Hepatocyte (in vitro differentiated cells): ENCODE results near the gene OR10A5. TPM values are rescaled to one million over a fixed set of nuclear protein-coding genes. Genes with fewer than 3 reads are reported as not detected.

Source experiments
- DNase-seq: peaks from one replicate; pipeline ENCODE4 v3.0.0-alpha.2; 2016; ENCODE audit warnings: low spot score
- H2AFZ ChIP-seq: fragments of 200-600 bp; sonication (generic); 2 replicates; pipeline ENCODE4 v1.6.0; 2016; ENCODE audit warnings: antibody characterized with exemption, mild to moderate bottlenecking
- H3K27ac ChIP-seq: fragments of 200-600 bp; sonication (generic); 2 replicates; pipeline ENCODE4 v1.5.1; 2016; ENCODE audit warnings: mild to moderate bottlenecking
- H3K27me3 ChIP-seq: fragments of 200-600 bp; sonication (generic); 2 replicates; pipeline ENCODE4 v1.6.1; 2016
- H3K36me3 ChIP-seq: fragments of 200-600 bp; sonication (generic); replicated peaks from 2 replicates; pipeline ENCODE4 v1.5.1; 2016; ENCODE audit warnings: low read depth; ENCODE audit not compliant: insufficient read depth
- H3K4me1 ChIP-seq: fragments of 200-600 bp; sonication (generic); 2 replicates; pipeline ENCODE4 v1.5.1; 2016; ENCODE audit warnings: mild to moderate bottlenecking, moderate library complexity; ENCODE audit not compliant: insufficient read depth
- H3K4me2 ChIP-seq: fragments of 200-600 bp; sonication (generic); 2 replicates; pipeline ENCODE4 v1.6.0; 2016
- H3K4me3 ChIP-seq: fragments of 200-600 bp; sonication (generic); 2 replicates; pipeline ENCODE4 v1.5.1; 2016; ENCODE audit warnings: mild to moderate bottlenecking
- H3K79me2 ChIP-seq: fragments of 200-600 bp; sonication (generic); 2 replicates; pipeline ENCODE4 v1.6.0; 2017; ENCODE audit warnings: mild to moderate bottlenecking
- H3K9me2 ChIP-seq: fragments of 200-600 bp; sonication (generic); replicated peaks from 2 replicates; pipeline ENCODE4 v1.6.0; 2017; ENCODE audit warnings: mild to moderate bottlenecking; ENCODE audit not compliant: insufficient read depth
- H3K9me3 ChIP-seq: fragments of 200-600 bp; sonication (generic); 2 replicates; pipeline ENCODE4 v1.5.1; 2016; ENCODE audit warnings: low read depth, mild to moderate bottlenecking
- H4K20me1 ChIP-seq: fragments of 200-600 bp; sonication (generic); 2 replicates; pipeline ENCODE4 v1.6.0; 2016; ENCODE audit warnings: mild to moderate bottlenecking; ENCODE audit not compliant: insufficient read depth, poor library complexity, severe bottlenecking
- EZH2 ChIP-seq: fragments of 200-600 bp; sonication (generic); IDR thresholded peaks from 2 replicates; pipeline ENCODE4 v1.6.1; 2016; ENCODE audit warnings: antibody characterized with exemption, mild to moderate bottlenecking, borderline replicate concordance
- EZH2phosphoT487 ChIP-seq: fragments of 200-600 bp; sonication (generic); IDR thresholded peaks from one replicate; pipeline ENCODE4 v1.6.1; 2018; ENCODE audit warnings: antibody characterized with exemption, mild to moderate bottlenecking, low read depth, moderate library complexity; ENCODE audit not compliant: unreplicated experiment, severe bottlenecking
- WGBS: methylation state at CpG from one replicate; pipeline ENCODE4 v1.1.6; 2016; ENCODE audit warnings: low lambda C conversion rate; ENCODE audit errors: missing lambda C conversion rate; 5-methylcytosine and 5-hydroxymethylcytosine counted together
- polyA plus RNA-seq: library from polyadenylated mRNA; unstranded; fragments of >200 nt; fragmentation: Nextera tagmentation; extraction: Ambion mirVana; gene quantifications from 2 replicates; pipeline ENCODE4 v1.2.1, GENCODE V29; 2016
- total RNA-seq: library from RNA; depleted of rRNA; stranded (reverse); fragments of >200 nt; gene quantifications from 2 replicates; pipeline ENCODE4 v1.2.3, GENCODE V29; 2014
- TF ChIP-seq, protein P1 (sequence below): fragments of 200-600 bp; sonication (generic); IDR thresholded peaks from 2 replicates; pipeline ENCODE4 v1.5.1; 2016; ENCODE audit warnings: antibody characterized with exemption, mild to moderate bottlenecking; ENCODE audit not compliant: poor library complexity

OR10A5 gene
- total and polyA plus RNA-seq, 2 experiments from 2014 or later: not detected

DNA sequence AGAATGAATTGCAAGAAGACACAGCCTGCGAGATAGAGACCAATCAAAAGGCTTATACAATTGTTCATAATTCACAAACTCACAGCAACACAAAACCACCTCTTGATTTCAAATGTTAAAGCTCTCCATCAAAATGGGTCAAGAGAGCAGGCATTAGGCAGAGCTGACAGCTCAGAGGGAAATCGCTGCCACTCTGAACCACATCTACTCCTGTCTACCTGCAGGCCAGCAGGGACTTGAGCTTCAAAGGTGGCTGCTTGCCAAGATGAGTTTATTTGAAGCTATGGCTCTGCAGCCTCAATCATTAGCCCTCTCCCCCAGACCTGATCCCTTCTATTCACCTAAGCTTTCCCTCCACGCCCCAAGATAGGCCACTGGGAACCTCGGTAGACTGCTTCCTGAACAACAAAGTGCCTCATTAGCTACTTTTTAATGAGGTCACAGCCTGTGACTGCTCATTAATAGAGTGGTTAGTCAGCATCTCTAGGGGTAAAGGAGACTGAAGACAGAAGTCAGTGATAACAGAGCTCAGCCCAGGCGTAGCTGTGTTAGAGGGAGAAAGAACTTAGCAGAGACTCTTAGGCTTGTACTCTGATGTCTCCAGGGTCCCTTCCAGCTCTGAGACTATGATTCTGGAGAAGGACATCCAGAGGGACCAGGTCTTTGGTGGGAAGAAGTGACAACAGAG lies 21.2 kb upstream of the OR10A5 start:
- H4K20me1 ChIP-seq: no peaks in the 10 kb centered on the region
- no peak overlapping the region for H2AFZ ChIP-seq
- TF ChIP-seq EZH2phosphoT487 (no peak), EZH2 (no peak)
- TF ChIP-seq, protein P1, sequence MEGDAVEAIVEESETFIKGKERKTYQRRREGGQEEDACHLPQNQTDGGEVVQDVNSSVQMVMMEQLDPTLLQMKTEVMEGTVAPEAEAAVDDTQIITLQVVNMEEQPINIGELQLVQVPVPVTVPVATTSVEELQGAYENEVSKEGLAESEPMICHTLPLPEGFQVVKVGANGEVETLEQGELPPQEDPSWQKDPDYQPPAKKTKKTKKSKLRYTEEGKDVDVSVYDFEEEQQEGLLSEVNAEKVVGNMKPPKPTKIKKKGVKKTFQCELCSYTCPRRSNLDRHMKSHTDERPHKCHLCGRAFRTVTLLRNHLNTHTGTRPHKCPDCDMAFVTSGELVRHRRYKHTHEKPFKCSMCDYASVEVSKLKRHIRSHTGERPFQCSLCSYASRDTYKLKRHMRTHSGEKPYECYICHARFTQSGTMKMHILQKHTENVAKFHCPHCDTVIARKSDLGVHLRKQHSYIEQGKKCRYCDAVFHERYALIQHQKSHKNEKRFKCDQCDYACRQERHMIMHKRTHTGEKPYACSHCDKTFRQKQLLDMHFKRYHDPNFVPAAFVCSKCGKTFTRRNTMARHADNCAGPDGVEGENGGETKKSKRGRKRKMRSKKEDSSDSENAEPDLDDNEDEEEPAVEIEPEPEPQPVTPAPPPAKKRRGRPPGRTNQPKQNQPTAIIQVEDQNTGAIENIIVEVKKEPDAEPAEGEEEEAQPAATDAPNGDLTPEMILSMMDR: no peak
- DNase-seq: no peak
- H3K27ac ChIP-seq: no peak overlapping the region
- H3K9me2 ChIP-seq: no peaks in the 10 kb centered on the region
- H3K4me1 ChIP-seq: no peaks in the 10 kb centered on the region
- H3K79me2 ChIP-seq: no peaks in the 10 kb centered on the region
- H3K4me3 ChIP-seq: no peak overlapping the region
- no peaks in the 10 kb centered on the region for H3K9me3 ChIP-seq
- H3K4me2 ChIP-seq: no peak overlapping the region
- 82% methylated on average over 5 of the region's 5 CpGs for WGBS
- no peaks in the 10 kb centered on the region for H3K36me3 ChIP-seq
- H3K27me3 ChIP-seq: no peaks in the 10 kb centered on the region

DNA sequence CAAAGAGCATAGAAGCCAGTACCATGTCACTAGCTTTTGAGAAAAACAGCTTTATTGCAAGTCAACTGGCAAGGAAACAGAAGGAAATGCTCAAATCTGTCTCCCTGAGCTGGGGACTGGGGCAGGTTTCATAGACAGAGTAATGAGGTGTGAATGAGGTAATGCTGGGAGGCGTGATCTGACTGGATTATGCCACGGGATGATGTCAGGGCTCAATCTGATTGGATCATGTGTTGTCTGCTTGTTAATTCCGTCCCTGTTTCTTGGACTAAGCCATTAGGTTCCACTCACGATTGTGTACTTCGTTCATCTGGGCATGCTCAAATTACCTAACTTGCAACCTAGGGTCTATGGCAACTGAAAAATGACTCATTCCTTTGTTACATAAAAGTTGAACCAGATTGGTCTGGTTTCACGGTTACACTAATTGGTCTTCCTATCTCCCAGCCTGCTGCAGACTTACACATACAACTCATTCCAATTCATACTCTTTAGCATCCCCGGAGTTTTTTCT lies 20.2 kb upstream of the OR10A5 start:
- Histone ChIP-seq H3K9me3 (no peaks in the 10 kb centered on the region), H3K4me2 (no peak overlapping the region), H3K27ac (no peak overlapping the region), H3K4me3 (no peak overlapping the region), H2AFZ (no peak overlapping the region), H3K9me2 (no peaks in the 10 kb centered on the region), H3K79me2 (no peaks in the 10 kb centered on the region), H3K27me3 (no peaks in the 10 kb centered on the region), H3K36me3 (no peaks in the 10 kb centered on the region), H4K20me1 (no peaks in the 10 kb centered on the region), H3K4me1 (no peaks in the 10 kb centered on the region)
- 77% methylated on average over 7 of the region's 7 CpGs for WGBS
- no peak for DNase-seq
- TF ChIP-seq, protein P1: no peak
- TF ChIP-seq EZH2phosphoT487: no peak
- TF ChIP-seq EZH2: no peak

- no peak overlapping the region for H3K4me3 ChIP-seq
- no peak overlapping the region for H2AFZ ChIP-seq
- no peaks in the 10 kb centered on the region for H3K27me3 ChIP-seq
- no peak overlapping the region for H3K27ac ChIP-seq
- TF ChIP-seq EZH2: no peak
- TF ChIP-seq, protein P1: no peak
- TF ChIP-seq EZH2phosphoT487: no peak
- H3K4me2 ChIP-seq: no peak overlapping the region
- 93% methylated on average over 1 of the region's 1 CpG for WGBS
- H3K79me2 ChIP-seq: no peaks in the 10 kb centered on the region
- no peaks in the 10 kb centered on the region for H4K20me1 ChIP-seq
- no peak for DNase-seq
- no peaks in the 10 kb centered on the region for H3K9me3 ChIP-seq
- no peaks in the 10 kb centered on the region for H3K9me2 ChIP-seq
- no peaks in the 10 kb centered on the region for H3K4me1 ChIP-seq
- no peaks in the 10 kb centered on the region for H3K36me3 ChIP-seq
Observed at GRCh38 chr11:6828103-6828502, 17.4 kb upstream of the OR10A5 start.
